Occipital lobe (tissue), 2 donors: ENCODE data around the gene RND1. TPM values are rescaled to one million over a fixed set of nuclear protein-coding genes. Genes with fewer than 3 reads are reported as not detected.
"Not testable (repeated sequence)": the region's sequence is repeated elsewhere in the genome, so short reads cannot be mapped to it uniquely, and the experiment has no call there.

Experiments used
- DNase-seq: peaks from one replicate; lab custom pipeline; 2025; lab: John Stamatoyannopoulos, UW
- total RNA-seq: library from RNA; depleted of rRNA; stranded (reverse); fragments of >200 nt; gene quantifications from one replicate; pipeline ENCODE4 v1.2.3, GENCODE V29; 2014

The RND1 gene
- total RNA-seq, 1 donor from 2014 or later, result 22.9 TPM

DNA sequence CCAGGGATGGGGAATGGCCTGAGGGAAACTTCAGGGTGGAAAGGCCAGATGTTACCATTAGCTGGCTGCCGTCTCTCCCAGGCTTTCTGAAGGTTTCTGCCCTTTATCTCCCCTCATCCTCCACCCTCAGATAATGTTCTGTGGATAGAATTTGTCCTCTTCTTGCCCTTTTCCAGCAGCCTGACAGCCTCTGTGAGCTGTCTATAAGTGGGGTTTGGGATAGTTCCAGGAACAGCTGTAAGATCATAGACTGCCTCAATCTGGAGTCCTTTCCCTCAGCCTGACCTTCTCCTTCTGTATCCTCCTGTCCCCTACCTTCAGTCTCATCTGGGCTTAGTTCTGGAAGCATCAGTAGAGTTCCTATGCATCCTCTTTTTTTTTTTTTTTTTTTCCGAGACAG lies 2.8 kb upstream of the RND1 start:
- DNase-seq, result no peak

DNA sequence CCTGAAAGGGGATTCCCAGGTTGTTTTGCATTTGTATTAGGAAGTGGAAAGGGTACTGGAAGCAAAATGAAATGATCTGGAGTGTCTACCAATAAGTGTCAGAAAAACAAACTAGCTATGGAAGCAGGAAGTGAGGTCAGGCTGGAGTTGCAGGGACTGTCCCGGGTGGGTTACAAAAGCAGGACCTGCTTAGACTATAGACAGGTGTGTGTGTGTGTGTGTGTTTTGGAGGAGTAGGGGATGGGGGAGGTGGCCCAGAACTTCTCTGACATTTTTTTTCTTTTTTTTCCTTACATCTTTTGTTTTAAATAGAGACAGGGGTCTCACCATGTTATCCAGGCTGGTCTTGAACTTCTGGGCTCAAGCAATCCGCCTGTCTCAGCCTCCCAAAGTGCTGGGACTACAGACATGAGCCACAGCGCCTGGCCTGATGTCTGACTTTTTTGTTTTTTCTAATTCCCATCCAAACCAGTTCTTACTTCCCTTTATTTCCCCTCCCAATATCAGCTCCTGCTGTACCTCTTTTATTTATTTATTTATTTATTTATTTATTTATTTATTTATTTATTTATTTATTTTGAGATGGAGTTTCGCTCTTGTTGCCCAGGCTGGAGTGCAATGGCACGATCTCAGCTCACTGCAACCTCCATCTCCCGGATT lies 512 bp upstream of the RND1 start:
- DNase-seq, result no peak

- no peak for DNase-seq
Observed at GRCh38 chr12:48863291-48863690, 2.4 kb downstream of the RND1 start.

DNA sequence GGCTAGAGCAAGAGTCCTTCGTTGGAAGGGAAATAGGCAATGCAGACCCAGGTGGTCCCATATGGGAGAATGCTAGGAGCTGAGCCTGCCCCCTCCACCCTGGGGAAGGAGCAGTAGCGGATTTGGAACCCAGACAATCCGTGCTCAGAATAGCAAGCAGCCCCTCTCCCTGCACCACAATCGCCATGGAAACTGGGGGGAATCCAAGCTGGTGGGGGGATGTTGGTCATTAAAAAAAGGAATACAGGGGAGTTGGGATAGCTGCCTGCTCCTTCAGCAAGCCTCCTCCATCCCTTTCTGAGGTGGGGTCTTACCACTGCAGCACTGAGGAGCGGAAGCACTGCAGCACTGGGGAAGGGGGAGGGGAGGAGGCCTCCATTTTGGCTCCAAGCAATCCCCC lies 2.9 kb downstream of the RND1 start:
- no peak for DNase-seq

GRCh38 chr12:48861111-48861510 lies 4.6 kb downstream of the RND1 start:
- no peak for DNase-seq

- not testable (repeated sequence) for DNase-seq
Observed at GRCh38 chr12:48860236-48860635, 5.4 kb downstream of the RND1 start.

GRCh38 chr12:48859607-48860006 lies 6.1 kb downstream of the RND1 start:
- DNase-seq, result no peak

DNA sequence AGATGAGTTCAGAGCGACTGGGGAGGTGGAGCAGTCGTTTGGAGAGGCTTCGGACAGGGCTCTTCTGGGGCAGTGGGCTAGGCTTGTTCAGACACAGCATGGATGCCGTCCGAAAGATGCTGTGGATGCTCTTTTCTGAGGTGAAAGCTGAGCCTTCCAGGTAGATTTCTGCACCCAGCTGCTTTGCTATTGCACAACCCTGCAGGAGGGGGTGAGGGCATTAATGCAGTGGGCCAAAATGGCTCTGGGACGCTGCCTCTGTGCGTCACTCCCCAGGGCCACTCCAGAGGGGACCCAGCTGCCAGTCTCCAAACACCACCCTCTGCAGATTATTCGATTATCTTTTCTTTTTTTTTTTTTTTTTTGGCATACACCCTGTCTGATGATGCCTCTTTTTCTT lies 7.6 kb downstream of the RND1 start:
- no peak for DNase-seq

DNA sequence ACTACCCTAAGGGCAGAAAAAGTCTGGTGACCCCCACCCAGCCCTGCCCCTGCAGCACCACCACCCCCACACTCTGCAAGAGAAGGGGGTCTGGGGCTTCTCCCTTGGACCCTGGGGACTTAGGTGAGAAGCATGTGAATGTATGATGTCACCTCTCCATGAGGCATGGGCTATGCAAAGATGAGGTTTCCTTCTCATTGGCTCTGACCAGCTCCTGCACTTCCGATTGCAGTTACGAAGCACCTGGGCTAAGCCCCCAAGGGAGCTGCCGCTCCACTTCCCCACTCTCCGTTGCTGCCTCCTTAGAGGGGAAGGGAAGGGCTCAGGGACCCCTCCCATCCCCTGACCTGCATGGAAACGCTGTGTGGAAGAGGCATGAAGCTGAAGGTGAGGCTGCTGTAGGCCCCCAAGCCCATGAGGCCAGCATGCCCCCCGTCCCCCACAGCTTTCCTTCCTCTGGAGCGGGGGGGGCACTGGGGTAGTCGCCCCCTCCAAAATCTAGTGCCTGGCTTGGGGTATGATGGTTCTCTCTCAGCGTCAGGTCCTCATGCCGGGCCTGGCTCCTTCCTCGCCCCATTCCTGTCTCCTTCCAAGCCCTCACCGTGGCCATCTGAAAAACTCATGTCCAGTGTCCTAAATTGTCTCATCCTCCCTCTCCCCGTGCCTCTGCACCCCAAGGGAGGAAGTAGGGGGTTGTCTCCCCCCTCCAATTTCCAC lies 8.2 kb downstream of the RND1 start:
- DNase-seq, result no peak

DNA sequence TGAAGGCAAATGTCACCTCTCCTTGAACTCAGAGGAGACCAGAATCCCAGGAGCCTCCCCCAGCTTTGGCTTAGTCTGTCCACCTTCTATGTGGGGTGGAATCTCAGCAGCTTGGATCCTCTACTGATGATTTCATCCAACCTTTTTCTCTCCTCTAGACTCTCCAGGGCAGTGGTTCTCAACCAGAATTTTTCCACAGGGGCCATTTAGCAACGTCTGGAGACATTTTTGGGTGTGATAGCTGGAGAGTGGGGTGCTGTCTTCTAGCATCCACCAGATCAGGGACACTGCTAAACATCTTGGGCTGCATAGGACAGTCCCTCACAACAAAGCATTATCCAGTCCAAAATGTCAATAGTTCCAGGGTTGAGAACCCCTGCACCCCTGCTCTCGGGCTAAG lies 9.3 kb downstream of the RND1 start:
- DNase-seq, result no peak

GRCh38 chr12:48854932-48855331 lies 10.7 kb downstream of the RND1 start:
- DNase-seq, result not testable (repeated sequence)

DNA sequence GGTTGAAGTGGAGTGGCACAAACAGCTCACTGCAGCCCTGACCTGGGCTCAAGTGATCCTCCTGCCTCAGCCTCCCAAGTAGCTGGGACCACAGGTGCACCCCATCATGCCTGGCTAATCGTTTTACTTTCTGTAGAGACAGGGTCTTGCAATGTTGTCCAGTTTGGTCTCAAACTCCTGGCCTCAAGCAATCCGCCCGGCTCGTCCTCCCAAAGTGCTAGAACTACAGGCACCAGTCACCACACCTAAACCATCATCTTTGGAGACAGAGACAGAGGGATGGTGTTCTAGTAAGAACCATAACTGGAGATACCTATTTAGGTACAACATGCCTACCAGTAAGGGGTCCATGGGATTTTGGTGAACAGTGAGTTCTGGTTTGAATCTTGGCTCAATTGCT lies 11.2 kb downstream of the RND1 start:
- no peak for DNase-seq

GRCh38 chr12:48852734-48853688 lies 12.7 kb downstream of the RND1 start:
- peak; percentile 84 for DNase-seq

DNA sequence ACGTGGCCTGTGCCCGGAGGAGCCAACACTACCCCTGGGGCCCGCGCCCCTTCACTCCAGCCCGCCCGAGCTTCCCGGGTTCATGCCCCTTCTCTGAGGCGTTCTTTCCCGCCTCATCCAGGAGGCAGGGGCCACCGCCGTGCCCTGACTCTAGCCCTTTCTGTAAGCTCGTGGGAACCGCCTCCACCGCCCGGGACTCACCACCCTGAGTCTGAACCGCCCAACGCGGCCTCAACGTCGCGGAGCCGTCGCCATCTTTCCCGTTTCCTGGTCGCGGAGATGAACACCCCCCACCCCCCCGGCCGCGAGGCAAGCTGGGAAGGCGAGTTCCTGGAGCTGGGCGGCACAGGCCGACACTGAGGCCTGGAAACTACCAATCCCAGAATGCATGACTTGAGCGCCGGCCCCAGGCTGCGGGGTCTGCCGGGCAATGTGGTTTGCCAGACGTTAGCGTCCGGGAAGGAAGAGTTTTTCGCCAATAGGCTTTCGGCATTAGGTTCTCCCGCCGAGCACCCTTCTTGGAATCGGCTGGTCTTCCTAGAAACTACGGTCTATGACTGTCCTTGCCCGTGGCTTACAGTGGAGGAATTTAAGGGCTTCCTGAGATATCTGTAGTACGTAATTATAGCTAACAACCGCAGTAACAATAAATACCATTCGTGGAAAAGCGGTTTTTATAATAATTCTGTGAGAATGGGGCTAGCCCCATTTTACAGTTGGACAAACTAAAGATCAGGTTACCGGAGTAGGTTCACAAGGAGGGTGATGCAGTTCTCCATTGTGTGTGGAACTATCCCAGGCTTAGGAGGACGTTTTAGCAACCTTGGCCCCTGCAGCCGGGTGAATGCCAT lies 13.6 kb downstream of the RND1 start, which contains the start of gene DDX23:
TSS of gene DDX23 (minus strand) at position 281 of the 851 bp plus-strand sequence. CDS start 6,381 bp downstream, outside the sequence.
- DNase-seq, result peak; percentile 96

DNA sequence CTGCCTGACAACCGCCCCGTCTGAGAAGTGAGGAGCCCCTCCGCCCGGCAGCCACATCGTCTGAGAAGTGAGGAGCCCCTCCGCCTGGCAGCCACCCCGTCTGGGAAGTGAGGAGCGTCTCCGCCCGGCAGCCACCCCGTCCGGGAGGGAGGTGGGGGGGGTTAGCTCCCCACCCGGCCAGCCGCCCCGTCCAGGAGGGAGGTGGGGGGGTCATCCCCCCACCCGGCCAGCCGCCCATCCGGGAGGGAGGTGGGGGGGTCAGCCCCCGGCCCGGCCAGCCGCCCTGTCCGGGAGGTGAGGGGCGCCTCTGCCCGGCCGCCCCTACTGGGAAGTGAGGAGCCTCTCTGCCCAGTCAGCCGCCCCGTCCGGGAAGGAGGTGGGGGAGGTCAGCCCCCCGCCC lies 23.6 kb downstream of the RND1 start:
- not testable (repeated sequence) for DNase-seq

DNA sequence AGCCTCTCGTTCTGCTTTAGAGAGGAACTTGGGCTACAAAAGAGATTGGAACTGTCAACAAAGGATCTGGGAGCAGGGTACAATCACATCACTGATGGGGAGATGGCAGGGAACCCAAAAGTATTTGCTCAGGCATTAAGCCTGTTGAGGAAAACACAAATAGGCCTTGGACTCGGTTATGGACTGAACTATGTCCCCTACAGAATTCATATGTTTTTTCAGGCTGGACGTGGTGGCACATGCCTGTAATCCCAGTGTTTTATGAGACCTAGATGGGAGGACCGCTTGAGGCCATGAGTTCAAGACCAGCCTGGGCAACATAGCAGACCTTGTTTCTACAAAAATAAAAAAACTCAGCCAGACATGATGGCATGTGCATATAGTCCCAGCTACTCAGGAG lies 27.6 kb downstream of the RND1 start:
- DNase-seq, result no peak

DNA sequence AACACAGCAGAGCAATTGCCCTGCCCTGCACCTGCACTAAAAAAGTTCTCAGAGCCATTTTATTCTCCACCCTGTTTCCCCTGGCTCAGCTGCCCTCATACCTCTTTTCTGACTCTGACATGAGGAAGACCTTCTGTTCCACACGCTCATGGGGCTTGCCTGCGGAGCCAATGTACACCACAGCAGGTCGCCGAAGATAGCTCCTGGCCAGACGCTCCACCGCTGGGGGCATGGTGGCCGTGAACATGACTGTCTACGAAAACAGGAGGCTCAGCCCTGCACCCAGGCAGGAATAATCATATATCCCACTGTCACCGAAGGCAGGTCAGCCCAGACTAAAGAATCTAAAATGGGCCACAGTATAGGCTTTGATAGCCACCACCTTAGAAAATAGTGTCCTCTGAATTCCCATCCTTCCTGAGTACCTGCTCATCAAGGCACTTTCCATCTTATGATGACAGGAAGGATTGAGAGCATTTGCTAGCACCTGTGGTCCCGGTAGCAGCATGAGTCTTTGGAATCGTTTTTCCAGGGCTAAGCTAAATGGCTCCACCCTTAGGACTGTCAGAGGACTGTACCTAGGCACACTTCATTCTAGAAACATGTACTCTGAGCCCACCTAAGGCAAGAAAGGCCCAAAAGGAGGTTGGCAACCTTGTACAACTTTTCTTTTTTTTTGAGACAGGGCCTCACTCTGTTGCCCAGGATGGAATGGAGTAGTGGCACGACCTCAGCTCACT lies 33.2 kb downstream of the RND1 start:
- DNase-seq, result no peak

- DNase-seq, result no peak
Observed at GRCh38 chr12:48831257-48831656, 34.4 kb downstream of the RND1 start.

DNA sequence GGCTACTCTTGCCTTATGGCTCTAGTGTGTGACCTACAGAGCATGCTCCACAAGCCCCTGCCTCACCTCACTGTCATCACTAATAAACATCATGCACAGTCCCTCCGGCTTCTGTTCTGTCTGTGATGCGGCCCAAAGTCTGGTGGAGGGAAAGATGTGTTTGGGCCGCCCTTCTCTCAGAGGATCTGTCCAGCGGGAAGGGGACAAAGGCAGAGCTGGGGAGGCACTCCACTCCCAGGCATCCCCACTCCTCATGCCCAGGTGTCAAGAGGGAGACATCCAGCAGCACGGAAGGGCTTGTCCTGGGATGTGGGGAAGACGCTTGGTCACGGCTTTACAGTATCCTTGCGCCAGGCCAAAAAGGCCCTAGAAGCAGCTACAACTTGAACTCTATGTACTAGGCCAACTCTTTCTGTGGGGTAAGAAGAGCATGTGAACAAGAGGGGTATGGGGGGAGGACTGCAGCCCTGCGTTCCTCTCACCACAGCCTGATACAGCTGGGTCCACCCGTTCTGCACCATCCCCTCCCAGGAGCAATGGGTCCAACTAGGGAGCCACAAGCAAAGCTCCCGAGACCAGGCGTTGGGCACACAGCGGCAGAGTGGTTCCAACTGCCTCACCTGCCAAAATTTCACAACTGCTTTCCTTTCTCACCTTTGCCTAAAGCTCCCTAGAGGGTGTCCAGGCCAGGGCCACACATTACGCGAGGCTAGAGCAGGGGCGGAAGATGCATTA lies 36.7 kb downstream of the RND1 start:
- DNase-seq, result no peak

DNA sequence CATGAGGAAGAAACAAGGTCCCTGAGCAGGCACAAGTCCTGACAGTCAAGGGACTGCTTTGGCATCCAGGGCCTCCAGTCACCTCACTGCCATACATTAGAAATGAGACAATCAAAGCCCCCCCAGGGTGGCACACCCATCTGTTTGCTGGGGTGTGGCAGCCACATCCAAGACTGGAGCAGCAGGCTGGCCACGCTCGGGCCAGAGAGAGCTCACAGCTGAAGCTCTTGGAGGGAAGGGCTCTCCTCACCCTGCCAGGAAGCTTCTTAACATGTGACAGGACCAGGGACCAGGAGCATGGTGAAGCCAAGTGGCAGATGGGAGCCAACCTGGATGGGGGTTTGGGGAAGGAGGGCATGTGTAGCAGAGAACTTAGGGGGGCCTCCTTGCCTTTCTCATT lies 37.4 kb downstream of the RND1 start:
- DNase-seq, result no peak
